Bronchial epithelial cell (primary cell): Measurements from ENCODE around the gene KLLN. TPM values are rescaled to one million over a fixed set of nuclear protein-coding genes. Genes with fewer than 3 reads are reported as not detected.

Experiments
- DNase-seq: peaks from one replicate; pipeline ENCODE4 v3.0.0-alpha.2; 2010; ENCODE audit warnings: low read depth
- FAIRE-seq: peaks from 2 replicates; lab custom pipeline; 2011; peaks lifted over from hg19 to GRCh38; lab: Jason Lieb, UNC
- H3K27me3 ChIP-seq: 2 replicates; pipeline ENCODE4 v1.5.1; 2011; ENCODE audit warnings: low read length; ENCODE audit not compliant: control insufficient read depth, insufficient read depth
- H3K36me3 ChIP-seq: 2 replicates; pipeline ENCODE4 v1.5.1; 2011; ENCODE audit warnings: low read length; ENCODE audit not compliant: control insufficient read depth, insufficient read depth
- H3K4me3 ChIP-seq: 2 replicates; pipeline ENCODE4 v1.5.1; 2011; ENCODE audit warnings: mild to moderate bottlenecking, low read depth, low read length, control low read depth
- total RNA-seq: library from RNA; depleted of rRNA; stranded (reverse); fragments of >200 nt; gene quantifications from 2 replicates; pipeline ENCODE4 v1.2.1, GENCODE V29; 2014
- TF ChIP-seq, protein P1 (sequence below): IDR thresholded peaks from 2 replicates; pipeline ENCODE4 v1.5.1; 2011; ENCODE audit warnings: mild to moderate bottlenecking, moderate library complexity, low read length, control low read depth, inconsistent platforms; ENCODE audit not compliant: insufficient read depth, severe bottlenecking

KLLN gene
- total RNA-seq, 1 donor from 2014 or later, result 0.26 TPM

DNA sequence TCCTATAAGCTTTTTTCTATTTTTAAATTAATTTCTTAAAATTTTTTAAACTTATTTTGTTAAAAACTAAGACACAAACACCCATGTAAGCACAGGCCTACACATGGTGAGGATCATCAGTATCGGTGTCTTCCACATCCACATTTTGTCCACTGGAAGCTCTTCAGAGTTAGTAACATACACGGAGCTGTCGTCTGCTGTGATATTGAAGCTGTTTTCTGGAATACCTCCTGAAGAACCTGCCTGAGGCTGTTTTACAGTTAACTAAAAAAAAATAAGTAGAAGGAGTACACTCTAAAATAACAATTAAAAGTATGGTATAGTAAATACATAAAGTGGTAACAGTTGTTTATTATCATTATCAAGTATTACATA lies 17.7 kb downstream of the KLLN start:
- H3K36me3 ChIP-seq, result no peaks in the 10 kb centered on the region
- H3K27me3 ChIP-seq, result no peaks in the 10 kb centered on the region
- TF ChIP-seq, protein P1, sequence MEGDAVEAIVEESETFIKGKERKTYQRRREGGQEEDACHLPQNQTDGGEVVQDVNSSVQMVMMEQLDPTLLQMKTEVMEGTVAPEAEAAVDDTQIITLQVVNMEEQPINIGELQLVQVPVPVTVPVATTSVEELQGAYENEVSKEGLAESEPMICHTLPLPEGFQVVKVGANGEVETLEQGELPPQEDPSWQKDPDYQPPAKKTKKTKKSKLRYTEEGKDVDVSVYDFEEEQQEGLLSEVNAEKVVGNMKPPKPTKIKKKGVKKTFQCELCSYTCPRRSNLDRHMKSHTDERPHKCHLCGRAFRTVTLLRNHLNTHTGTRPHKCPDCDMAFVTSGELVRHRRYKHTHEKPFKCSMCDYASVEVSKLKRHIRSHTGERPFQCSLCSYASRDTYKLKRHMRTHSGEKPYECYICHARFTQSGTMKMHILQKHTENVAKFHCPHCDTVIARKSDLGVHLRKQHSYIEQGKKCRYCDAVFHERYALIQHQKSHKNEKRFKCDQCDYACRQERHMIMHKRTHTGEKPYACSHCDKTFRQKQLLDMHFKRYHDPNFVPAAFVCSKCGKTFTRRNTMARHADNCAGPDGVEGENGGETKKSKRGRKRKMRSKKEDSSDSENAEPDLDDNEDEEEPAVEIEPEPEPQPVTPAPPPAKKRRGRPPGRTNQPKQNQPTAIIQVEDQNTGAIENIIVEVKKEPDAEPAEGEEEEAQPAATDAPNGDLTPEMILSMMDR, result no peak
- DNase-seq (no peak), FAIRE-seq (no peak)
- no peak overlapping the region for H3K4me3 ChIP-seq

DNA sequence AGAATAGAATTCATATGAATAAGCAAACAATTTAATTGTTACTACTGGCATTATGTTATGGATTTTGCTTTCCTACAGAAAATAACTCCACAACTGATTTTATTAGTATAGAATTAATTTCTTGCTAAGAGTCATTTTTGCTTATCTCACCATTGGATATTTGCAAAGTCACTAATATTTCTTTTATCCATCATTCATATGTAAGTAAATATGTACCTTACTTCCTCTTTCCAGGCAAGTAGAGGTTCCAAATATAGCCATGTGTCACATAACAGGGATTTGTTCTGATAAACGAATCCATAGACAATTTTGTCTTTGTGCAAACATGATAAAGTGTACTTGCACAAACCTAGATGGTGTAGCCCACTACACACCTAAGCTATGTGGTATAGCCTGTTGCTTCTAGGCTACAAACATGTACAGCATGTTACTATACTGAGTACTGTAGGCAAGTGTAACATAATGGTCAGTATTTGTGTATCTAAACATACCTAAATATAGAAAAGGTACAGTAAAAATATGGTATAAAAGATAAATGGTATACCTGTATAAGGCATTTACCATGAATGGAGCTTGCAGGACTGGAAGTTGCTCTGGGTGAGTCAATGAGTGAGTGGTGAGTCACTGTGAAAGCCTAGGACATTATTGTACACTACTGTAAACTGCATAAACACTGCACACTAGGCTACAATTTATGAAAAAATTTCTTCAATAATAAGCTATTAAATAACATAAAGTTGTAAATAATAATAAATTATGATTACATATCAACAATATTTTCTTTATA lies 18.3 kb downstream of the KLLN start:
- FAIRE-seq (no peak), DNase-seq (peak; percentile 88)
- Histone ChIP-seq H3K4me3 (no peak overlapping the region), H3K36me3 (no peaks in the 10 kb centered on the region), H3K27me3 (no peaks in the 10 kb centered on the region)
- TF ChIP-seq, protein P1, result no peak

DNA sequence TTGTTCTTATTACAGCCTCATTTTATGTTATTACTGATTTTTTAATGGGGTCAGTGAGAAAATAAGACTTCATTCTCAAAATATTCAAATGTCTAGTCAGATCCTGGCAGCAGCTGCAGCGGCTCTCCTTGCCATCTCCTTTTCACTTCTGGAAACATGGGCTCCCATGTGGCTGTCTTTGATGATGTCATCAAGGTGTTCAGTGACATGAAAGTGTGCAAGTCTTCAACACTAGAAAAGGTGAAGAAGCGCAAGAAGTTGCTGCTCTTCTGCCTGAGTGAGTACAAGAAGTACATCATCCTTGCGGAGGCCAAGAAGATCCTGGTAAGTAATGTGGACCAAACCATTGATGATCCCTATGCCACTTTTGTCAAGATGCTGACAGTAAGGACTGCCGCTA lies 19.6 kb downstream of the KLLN start:
- H3K36me3 ChIP-seq, result no peaks in the 10 kb centered on the region
- DNase-seq (no peak), FAIRE-seq (no peak)
- no peak overlapping the region for H3K4me3 ChIP-seq
- no peaks in the 10 kb centered on the region for H3K27me3 ChIP-seq
- TF ChIP-seq, protein P1, result no peak

DNA sequence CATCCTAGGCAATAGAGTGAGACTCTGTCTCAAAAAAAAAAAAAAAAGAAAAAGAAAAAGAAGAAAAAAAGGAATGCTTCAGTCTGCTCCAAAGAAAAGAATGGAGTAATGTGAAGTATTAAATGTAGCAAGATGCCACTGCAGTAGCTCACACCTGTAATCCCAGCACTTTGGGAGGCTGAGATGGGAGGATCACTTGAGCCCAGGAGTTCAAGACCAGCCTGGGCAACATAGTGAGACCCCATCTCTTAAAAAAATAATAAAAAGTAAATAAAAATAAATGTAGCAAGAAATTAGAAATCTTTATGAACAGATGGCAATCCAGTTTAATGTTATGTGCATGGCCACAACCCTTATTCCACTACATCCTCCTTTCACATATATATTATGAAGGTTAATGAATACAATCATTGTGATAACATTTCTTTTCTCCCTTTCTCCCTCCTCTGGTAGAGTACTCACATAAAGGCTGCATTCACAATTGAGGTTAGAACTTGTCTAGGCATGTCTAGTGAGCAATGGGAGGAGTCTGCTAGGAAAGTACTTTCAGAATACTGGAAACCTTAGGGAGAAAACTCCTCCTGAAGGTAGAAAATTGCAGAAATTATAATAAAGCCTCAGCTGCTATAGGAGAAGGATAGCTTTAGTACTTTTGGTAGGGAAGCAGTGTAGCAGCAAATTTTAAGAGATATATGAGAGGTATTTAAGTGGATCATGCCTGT lies 20.4 kb downstream of the KLLN start:
- DNase-seq (peak; percentile 88), FAIRE-seq (no peak)

DNA sequence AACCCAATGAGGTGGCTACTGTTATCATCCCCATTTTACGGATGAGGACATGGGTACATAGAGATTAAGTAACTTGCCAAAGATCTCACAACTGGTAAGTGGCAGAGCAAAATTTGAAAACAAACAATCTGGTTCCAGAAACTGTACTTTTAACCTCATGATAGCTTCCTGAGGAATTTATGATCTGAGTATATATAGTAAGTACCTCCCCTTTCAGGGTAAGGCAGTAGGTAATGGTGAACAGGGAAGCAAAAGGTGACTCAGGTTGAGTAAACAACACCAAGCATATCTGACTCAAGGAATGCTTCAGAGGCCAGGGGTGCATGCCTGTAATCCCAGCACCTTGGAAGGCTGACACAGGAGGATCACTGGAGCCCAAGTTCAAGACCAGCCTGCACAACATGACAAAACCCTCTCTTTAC lies 21.1 kb downstream of the KLLN start:
- Histone ChIP-seq H3K4me3 (no peak overlapping the region), H3K36me3 (no peaks in the 10 kb centered on the region), H3K27me3 (no peaks in the 10 kb centered on the region)
- TF ChIP-seq, protein P1, result no peak
- DNase-seq (peak; percentile 98), FAIRE-seq (peak; percentile 52)

More for the DNA sequence above, 20.4 kb downstream of the KLLN start:
- H3K4me3 ChIP-seq, result no peak overlapping the region
- TF ChIP-seq, protein P1, result no peak
- no peaks in the 10 kb centered on the region for H3K36me3 ChIP-seq
- H3K27me3 ChIP-seq, result no peaks in the 10 kb centered on the region
